Lower leg skin (tissue), 3 donors: ENCODE results near the gene MTFR2.
"Not testable (repeated sequence)": the region's sequence is repeated elsewhere in the genome, so short reads cannot be mapped to it uniquely, and the experiment has no call there.

ENCODE experiments used
- POLR2A ChIP-seq, 2 donors: fragments of 450-650 bp; IDR thresholded peaks; one replicate each; pipeline ENCODE4 v1.6.1; 2016 to 2017; ENCODE audit warnings: antibody characterized with exemption in 2 of 2, mild to moderate bottlenecking in 1 of 2, moderate library complexity in 1 of 2
- TF ChIP-seq, protein P1 (sequence below), 3 donors: fragments of 450-650 bp; IDR thresholded peaks; one replicate each; pipeline ENCODE4 v1.5.1; 2016; ENCODE audit warnings: antibody characterized with exemption in 3 of 3, mild to moderate bottlenecking in 3 of 3, moderate library complexity in 2 of 3

- TF ChIP-seq, protein P1, sequence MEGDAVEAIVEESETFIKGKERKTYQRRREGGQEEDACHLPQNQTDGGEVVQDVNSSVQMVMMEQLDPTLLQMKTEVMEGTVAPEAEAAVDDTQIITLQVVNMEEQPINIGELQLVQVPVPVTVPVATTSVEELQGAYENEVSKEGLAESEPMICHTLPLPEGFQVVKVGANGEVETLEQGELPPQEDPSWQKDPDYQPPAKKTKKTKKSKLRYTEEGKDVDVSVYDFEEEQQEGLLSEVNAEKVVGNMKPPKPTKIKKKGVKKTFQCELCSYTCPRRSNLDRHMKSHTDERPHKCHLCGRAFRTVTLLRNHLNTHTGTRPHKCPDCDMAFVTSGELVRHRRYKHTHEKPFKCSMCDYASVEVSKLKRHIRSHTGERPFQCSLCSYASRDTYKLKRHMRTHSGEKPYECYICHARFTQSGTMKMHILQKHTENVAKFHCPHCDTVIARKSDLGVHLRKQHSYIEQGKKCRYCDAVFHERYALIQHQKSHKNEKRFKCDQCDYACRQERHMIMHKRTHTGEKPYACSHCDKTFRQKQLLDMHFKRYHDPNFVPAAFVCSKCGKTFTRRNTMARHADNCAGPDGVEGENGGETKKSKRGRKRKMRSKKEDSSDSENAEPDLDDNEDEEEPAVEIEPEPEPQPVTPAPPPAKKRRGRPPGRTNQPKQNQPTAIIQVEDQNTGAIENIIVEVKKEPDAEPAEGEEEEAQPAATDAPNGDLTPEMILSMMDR (IDR thresholded peaks at IDR 0.05), result not testable (repeated sequence)
- not testable (repeated sequence) for TF ChIP-seq POLR2A (IDR thresholded peaks at IDR 0.05)
These were observed 25.1 kb downstream of the MTFR2 start for GRCh38 chr6:136224974-136225373.
